Measurements from ENCODE around the gene CHMP2A. TPM values are rescaled to one million over a fixed set of nuclear protein-coding genes. Genes with fewer than 3 reads are reported as not detected.
A peak's percentile ranks its signal among the peaks of the same experiment; 100 is the strongest.

Gene CHMP2A
- total and polyA plus RNA-seq, 2 of the 4 experiments (the other 2 are of a cell fraction): 105 to 183 TPM

DNA sequence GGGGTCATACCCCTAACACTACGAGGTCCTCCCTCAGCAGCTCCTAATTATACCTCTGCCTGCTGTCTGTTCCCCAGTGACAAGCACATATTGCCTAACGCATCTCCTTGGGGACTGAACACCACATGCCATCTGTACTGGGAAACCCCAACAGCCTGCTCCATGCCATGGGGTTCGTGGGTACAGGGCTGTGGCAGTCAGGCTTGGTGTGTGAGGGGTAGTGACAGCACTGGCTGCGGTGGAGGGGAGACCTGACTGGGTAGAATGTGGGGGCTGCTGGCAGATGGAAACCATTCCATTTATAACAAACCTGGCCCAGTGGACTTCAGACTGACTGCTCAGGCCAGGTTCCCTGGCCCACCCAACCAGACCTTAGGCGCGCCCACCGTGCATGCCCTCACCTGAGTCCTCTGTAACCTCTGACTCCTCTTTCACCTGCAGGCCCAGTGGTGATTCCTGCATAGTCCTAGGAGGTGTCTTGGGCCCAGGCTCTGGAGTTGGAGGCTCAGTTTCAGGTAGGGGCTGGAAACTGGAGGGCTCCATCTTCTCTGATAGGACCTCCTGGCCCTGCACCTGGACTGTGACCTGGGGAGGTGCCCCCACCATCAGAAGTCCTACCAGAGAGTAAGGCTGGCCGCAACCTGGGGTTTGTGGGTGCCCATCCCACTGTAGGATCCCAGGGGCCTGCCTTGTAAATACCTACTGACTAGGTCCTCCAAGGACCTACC, 15.2 kb upstream of the CHMP2A start:
- Histone ChIP-seq H3K9me3 (ENCODE audit: control insufficient read depth, insufficient read depth, low read length) (no peaks in the 10 kb centered on the region), H3K18ac (ENCODE audit: low read depth, low read length) (no peak overlapping the region), H3K23ac (ENCODE audit: low read depth, low read length) (no peak overlapping the region), H3K4ac (ENCODE audit: low read depth, low read length) (no peak overlapping the region), H4K20me1 (ENCODE audit: insufficient read depth, low read length) (0 out of 2 replicates have a peak, but pooled peaks cover 4% of the 10 kb centered on the region), H2BK15ac (ENCODE audit: low read depth, low read length) (no peak overlapping the region), H3K9me1 (ENCODE audit: insufficient read depth, low read length) (peaks cover 9% of the 10 kb centered on the region), H3K27me3 (ENCODE audit: control insufficient read depth, insufficient read depth, low read length) (no peaks in the 10 kb centered on the region), H2BK20ac (ENCODE audit: low read depth, low read length) (no peak overlapping the region), H3K9ac (ENCODE audit: low read depth, low read length) (no peak overlapping the region), H2AK5ac (ENCODE audit: low read depth, low read length) (no peak overlapping the region), H2BK120ac (ENCODE audit: low read depth, low read length) (no peak overlapping the region), H3K4me2 (ENCODE audit: low read depth, low read length) (no peak overlapping the region), H3K27ac (ENCODE audit: insufficient read depth, low read length) (no peak overlapping the region), H2AFZ (replicated peaks; ENCODE audit: low read length, poor library complexity) (no peak overlapping the region), H4K5ac (ENCODE audit: low read depth, low read length) (no peak overlapping the region), H3K4me1 (ENCODE audit: control insufficient read depth, insufficient read depth, low read length) (peaks cover 2% of the 10 kb centered on the region; the same call in 1 of the 2 replicates), H2BK5ac (ENCODE audit: low read depth, low read length, poor library complexity, severe bottlenecking) (no peak overlapping the region), H3K56ac (ENCODE audit: extremely low read depth, insufficient read depth, low read length) (no peak overlapping the region), H3K14ac (replicated peaks; ENCODE audit: low read depth, low read length) (no peak overlapping the region), H3K4me3 (ENCODE audit: insufficient read depth, low read depth, low read length) (no peak overlapping the region), H4K8ac (ENCODE audit: low read depth in 2 of 2, low read length in 2 of 2) (no peak overlapping the region), H3K79me1 (ENCODE audit: low read depth in 1 of 2, low read length in 2 of 2) (peaks cover 9 to 22% of the 10 kb centered on the region in 2 experiments; a peak in 3 of 4 replicates), H2AK9ac (replicated peaks; ENCODE audit: low read depth, low read length, poor library complexity) (peak overlapping the region; percentile 47), H3K36me3 (ENCODE audit: control insufficient read depth, insufficient read depth, low read length) (peaks cover 13% of the 10 kb centered on the region; the same call in 1 of the 2 replicates), H4K91ac (ENCODE audit: insufficient read depth, low read depth, low read length) (no peak overlapping the region)
- no peak for ATAC-seq (ENCODE audit: low read depth)
- intact Hi-C loops (cut with micrococcal nuclease) (no loop called here), dilution Hi-C loops (cut with HindIII; ENCODE audit: low sequenced_read_pairs, unreplicated experiment) (no loop called here), in situ Hi-C loops (cut with MboI; ENCODE audit: low sequenced_read_pairs) (no loop called here)
- POLR2A ChIA-PET (ENCODE audit: unreplicated experiment): no interaction called here
- CTCF ChIA-PET: no interaction called here
- TF ChIP-seq MAFK (IDR thresholded peaks at IDR 0.05; ENCODE audit: low read depth, low read length): no peak
- TF ChIP-seq FOS (IDR thresholded peaks at IDR 0.05; ENCODE audit: low read depth, low read length): no peak
- no peak for TF ChIP-seq RAD21 (IDR thresholded peaks at IDR 0.05; ENCODE audit: low read length)
- TF ChIP-seq, protein P1, sequence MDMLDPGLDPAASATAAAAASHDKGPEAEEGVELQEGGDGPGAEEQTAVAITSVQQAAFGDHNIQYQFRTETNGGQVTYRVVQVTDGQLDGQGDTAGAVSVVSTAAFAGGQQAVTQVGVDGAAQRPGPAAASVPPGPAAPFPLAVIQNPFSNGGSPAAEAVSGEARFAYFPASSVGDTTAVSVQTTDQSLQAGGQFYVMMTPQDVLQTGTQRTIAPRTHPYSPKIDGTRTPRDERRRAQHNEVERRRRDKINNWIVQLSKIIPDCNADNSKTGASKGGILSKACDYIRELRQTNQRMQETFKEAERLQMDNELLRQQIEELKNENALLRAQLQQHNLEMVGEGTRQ (IDR thresholded peaks at IDR 0.05; ENCODE audit: low read depth, low read length): no peak
- TF ChIP-seq MAZ (IDR thresholded peaks at IDR 0.05; ENCODE audit: borderline replicate concordance, low read depth, low read length): no peak
- no peak for TF ChIP-seq NFE2L2 (IDR thresholded peaks at IDR 0.05; ENCODE audit: low read depth, low read length)
- TF ChIP-seq RFX5 (IDR thresholded peaks at IDR 0.05; ENCODE audit: low read depth, low read length): no peak
- TF ChIP-seq, protein P2, sequence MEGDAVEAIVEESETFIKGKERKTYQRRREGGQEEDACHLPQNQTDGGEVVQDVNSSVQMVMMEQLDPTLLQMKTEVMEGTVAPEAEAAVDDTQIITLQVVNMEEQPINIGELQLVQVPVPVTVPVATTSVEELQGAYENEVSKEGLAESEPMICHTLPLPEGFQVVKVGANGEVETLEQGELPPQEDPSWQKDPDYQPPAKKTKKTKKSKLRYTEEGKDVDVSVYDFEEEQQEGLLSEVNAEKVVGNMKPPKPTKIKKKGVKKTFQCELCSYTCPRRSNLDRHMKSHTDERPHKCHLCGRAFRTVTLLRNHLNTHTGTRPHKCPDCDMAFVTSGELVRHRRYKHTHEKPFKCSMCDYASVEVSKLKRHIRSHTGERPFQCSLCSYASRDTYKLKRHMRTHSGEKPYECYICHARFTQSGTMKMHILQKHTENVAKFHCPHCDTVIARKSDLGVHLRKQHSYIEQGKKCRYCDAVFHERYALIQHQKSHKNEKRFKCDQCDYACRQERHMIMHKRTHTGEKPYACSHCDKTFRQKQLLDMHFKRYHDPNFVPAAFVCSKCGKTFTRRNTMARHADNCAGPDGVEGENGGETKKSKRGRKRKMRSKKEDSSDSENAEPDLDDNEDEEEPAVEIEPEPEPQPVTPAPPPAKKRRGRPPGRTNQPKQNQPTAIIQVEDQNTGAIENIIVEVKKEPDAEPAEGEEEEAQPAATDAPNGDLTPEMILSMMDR (conservative IDR thresholded peaks at IDR 0.05; ENCODE audit: low read depth, low read length): no peak
- TF ChIP-seq SMC3 (IDR thresholded peaks at IDR 0.05; ENCODE audit: low read depth, low read length): no peak
- TF ChIP-seq, protein P3, sequence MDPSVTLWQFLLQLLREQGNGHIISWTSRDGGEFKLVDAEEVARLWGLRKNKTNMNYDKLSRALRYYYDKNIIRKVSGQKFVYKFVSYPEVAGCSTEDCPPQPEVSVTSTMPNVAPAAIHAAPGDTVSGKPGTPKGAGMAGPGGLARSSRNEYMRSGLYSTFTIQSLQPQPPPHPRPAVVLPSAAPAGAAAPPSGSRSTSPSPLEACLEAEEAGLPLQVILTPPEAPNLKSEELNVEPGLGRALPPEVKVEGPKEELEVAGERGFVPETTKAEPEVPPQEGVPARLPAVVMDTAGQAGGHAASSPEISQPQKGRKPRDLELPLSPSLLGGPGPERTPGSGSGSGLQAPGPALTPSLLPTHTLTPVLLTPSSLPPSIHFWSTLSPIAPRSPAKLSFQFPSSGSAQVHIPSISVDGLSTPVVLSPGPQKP (IDR thresholded peaks at IDR 0.05; ENCODE audit: borderline replicate concordance, low read depth, low read length): no peak
- TF ChIP-seq CEBPB (IDR thresholded peaks at IDR 0.05; ENCODE audit: low read depth, low read length): no peak
- no peak for TF ChIP-seq RCOR1 (IDR thresholded peaks at IDR 0.05; ENCODE audit: insufficient replicate concordance, low read length)
- TF ChIP-seq BHLHE40 (IDR thresholded peaks at IDR 0.05; ENCODE audit: low read depth, low read length): no peak
- TF ChIP-seq CHD1 (IDR thresholded peaks at IDR 0.05; ENCODE audit: low read depth, low read length): no peak
- TF ChIP-seq MXI1 (IDR thresholded peaks at IDR 0.05; ENCODE audit: borderline replicate concordance, low read depth, low read length): no peak
- TF ChIP-seq POLR2A (IDR thresholded peaks at IDR 0.05; ENCODE audit: low read depth, low read length): no peak
- WGBS, 2 experiments (ENCODE audit: extremely low coverage in 2 of 2, insufficient read length in 1 of 2): 80% methylated on average over 1 of the region's 8 CpGs; no CpG with 5 or more reads in 1 of the 2 experiments
- DNase-seq: no peak
- BruUV-seq (replicated peaks): no TSS peak
